Measurements from ENCODE around the gene HERC2. TPM values are rescaled to one million over a fixed set of nuclear protein-coding genes. Genes with fewer than 3 reads are reported as not detected.

HERC2 gene
- total RNA-seq, 1 experiment from 2014 or later, result 19.7 TPM

GRCh38 chr15:28118531-28118930 lies 203.4 kb downstream of the HERC2 start:
- Mint-ChIP-seq H3K9me3 (ENCODE audit: low read depth, unreplicated experiment) (no peaks in the 10 kb centered on the region), H3K36me3 (ENCODE audit: insufficient read depth, unreplicated experiment) (no peaks in the 10 kb centered on the region), H3K4me3 (ENCODE audit: low read depth, unreplicated experiment) (no peak overlapping the region), H3K27ac (ENCODE audit: unreplicated experiment) (no peak overlapping the region), H3K27me3 (ENCODE audit: unreplicated experiment) (no peaks in the 10 kb centered on the region), H3K4me1 (ENCODE audit: low read depth, unreplicated experiment) (no peaks in the 10 kb centered on the region)
- CTCF ChIA-PET, result no interaction called here
- TF ChIP-seq CTCF (IDR thresholded peaks at IDR 0.05; ENCODE audit: unreplicated experiment), result no peak
- intact Hi-C loops (cut with micrococcal nuclease; ENCODE audit: unreplicated experiment), result no loop called here
- DNase-seq, result no peak
- no TSS peak for BruUV-seq (replicated peaks)

GRCh38 chr15:28118083-28118482 lies 203.9 kb downstream of the HERC2 start:
- Mint-ChIP-seq H3K36me3 (ENCODE audit: insufficient read depth, unreplicated experiment) (no peaks in the 10 kb centered on the region), H3K27me3 (ENCODE audit: unreplicated experiment) (no peaks in the 10 kb centered on the region), H3K4me3 (ENCODE audit: low read depth, unreplicated experiment) (no peak overlapping the region), H3K27ac (ENCODE audit: unreplicated experiment) (no peak overlapping the region), H3K4me1 (ENCODE audit: low read depth, unreplicated experiment) (no peaks in the 10 kb centered on the region), H3K9me3 (ENCODE audit: low read depth, unreplicated experiment) (no peaks in the 10 kb centered on the region)
- DNase-seq, result no peak
- TF ChIP-seq CTCF (IDR thresholded peaks at IDR 0.05; ENCODE audit: unreplicated experiment), result no peak
- CTCF ChIA-PET, result no interaction called here
- no TSS peak for BruUV-seq (replicated peaks)
- intact Hi-C loops (cut with micrococcal nuclease; ENCODE audit: unreplicated experiment), result no loop called here

GRCh38 chr15:28117432-28117990 lies 204.5 kb downstream of the HERC2 start:
- H3K27ac Mint-ChIP-seq (ENCODE audit: unreplicated experiment), result no peak overlapping the region
- no peaks in the 10 kb centered on the region for H3K27me3 Mint-ChIP-seq (ENCODE audit: unreplicated experiment)
- TF ChIP-seq CTCF (IDR thresholded peaks at IDR 0.05; ENCODE audit: unreplicated experiment), result no peak
- H3K36me3 Mint-ChIP-seq (ENCODE audit: insufficient read depth, unreplicated experiment), result no peaks in the 10 kb centered on the region
- BruUV-seq (replicated peaks), result no TSS peak
- H3K9me3 Mint-ChIP-seq (ENCODE audit: low read depth, unreplicated experiment), result no peaks in the 10 kb centered on the region
- intact Hi-C loops (cut with micrococcal nuclease; ENCODE audit: unreplicated experiment), result no loop called here
- CTCF ChIA-PET, result no interaction called here
- H3K4me1 Mint-ChIP-seq (ENCODE audit: low read depth, unreplicated experiment), result no peaks in the 10 kb centered on the region
- H3K4me3 Mint-ChIP-seq (ENCODE audit: low read depth, unreplicated experiment), result no peak overlapping the region
- DNase-seq, result no peak

- Mint-ChIP-seq H3K4me3 (ENCODE audit: low read depth, unreplicated experiment) (no peak overlapping the region), H3K4me1 (ENCODE audit: low read depth, unreplicated experiment) (no peaks in the 10 kb centered on the region), H3K27me3 (ENCODE audit: unreplicated experiment) (no peaks in the 10 kb centered on the region), H3K36me3 (ENCODE audit: insufficient read depth, unreplicated experiment) (no peaks in the 10 kb centered on the region), H3K27ac (ENCODE audit: unreplicated experiment) (no peak overlapping the region), H3K9me3 (ENCODE audit: low read depth, unreplicated experiment) (no peaks in the 10 kb centered on the region)
- intact Hi-C loops (cut with micrococcal nuclease; ENCODE audit: unreplicated experiment), result no loop called here
- no peak for TF ChIP-seq CTCF (IDR thresholded peaks at IDR 0.05; ENCODE audit: unreplicated experiment)
- DNase-seq, result no peak
- CTCF ChIA-PET, result no interaction called here
- no TSS peak for BruUV-seq (replicated peaks)
Observed at GRCh38 chr15:28116521-28117431, 205.2 kb downstream of the HERC2 start.

Measured in Calu3 (cell line).